ENCODE measurements around the gene MMP28.

DNA sequence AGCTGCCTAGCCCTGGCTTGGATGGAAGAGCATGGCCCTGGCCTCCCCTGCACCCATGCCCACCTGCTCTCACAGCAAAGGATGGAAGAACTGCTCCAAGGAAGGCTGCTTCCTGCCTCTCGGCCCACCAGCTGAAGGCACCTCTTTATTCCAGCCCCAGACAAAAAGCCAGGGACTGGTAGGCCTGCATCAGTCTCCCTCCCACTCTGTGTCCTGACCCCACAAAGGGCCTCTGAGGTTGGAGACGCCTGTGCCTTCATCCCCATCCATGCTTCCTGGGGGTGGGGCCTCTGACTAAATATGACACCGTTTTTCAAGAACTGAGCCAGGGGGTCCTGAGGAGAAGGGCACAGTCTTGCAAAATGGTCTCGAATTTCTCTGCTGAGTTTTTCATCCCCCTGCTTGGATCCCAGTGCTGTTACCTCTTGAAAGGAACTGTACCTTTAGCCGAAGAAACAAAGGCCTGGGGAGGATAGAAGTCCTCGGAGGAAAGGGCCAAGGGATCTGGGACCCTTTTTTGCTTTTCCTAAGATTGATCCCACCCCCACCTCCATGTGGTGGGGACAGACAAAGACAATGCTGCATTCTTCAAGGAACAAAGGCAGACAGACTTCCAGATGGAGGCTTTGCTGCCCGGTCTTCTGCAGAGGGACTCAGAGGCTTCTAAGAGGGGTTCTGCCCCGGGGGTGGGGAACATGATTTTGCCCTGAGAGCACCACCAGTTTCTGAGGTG, 29.5 kb downstream of the MMP28 start:
- TF ChIP-seq CTCF (IDR thresholded peaks at IDR 0.05) (no peak), EP300 (IDR thresholded peaks at IDR 0.05) (no peak), POLR2A (IDR thresholded peaks at IDR 0.05; ENCODE audit: low read depth) (no peak), POLR2AphosphoS5 (IDR thresholded peaks at IDR 0.05) (no peak)
